Ascending aorta (tissue), 2 donors: ENCODE measurements around the gene KRT77. TPM values are rescaled to one million over a fixed set of nuclear protein-coding genes. Genes with fewer than 3 reads are reported as not detected.

ENCODE experiments used
- DNase-seq, 2 donors: peaks; one replicate each; pipeline ENCODE4 v3.0.0-alpha.2; 2019; ENCODE audit warnings: low spot score in 2 of 2
- H3K27ac ChIP-seq, 2 donors: fragments of 200-600 bp; sonication (generic); one replicate each; pipeline ENCODE4 v1.5.1; 2016 to 2017; ENCODE audit warnings: mild to moderate bottlenecking in 1 of 2
- H3K27me3 ChIP-seq: fragments of 200-600 bp; sonication (generic); one replicate; pipeline ENCODE4 v1.5.1; 2017
- H3K36me3 ChIP-seq, 2 donors: fragments of 200-600 bp; sonication (generic); one replicate each; pipeline ENCODE4 v1.5.1; 2016
- H3K4me1 ChIP-seq, 2 donors: fragments of 200-600 bp; sonication (generic); one replicate each; pipeline ENCODE4 v1.5.1; 2016 to 2017; ENCODE audit warnings: mild to moderate bottlenecking in 1 of 2
- H3K4me3 ChIP-seq, 2 donors: fragments of 200-600 bp; sonication (generic); one replicate each; pipeline ENCODE4 v1.5.1; 2016 to 2017; ENCODE audit warnings: mild to moderate bottlenecking in 1 of 2
- H3K9me3 ChIP-seq, 2 donors: fragments of 200-600 bp; sonication (generic); one replicate each; pipeline ENCODE4 v1.5.1; 2016
- intact Hi-C: fragments of 100-400 bp; cut with DNase I; formaldehyde crosslinking; loops from one replicate; pipeline ENCODE4 v1.15.1; 2023
- total RNA-seq: library from RNA; depleted of rRNA; stranded (reverse); fragments of >200 nt; gene quantifications from one replicate; pipeline ENCODE4 v1.1.0, GENCODE V29; 2016
- TF ChIP-seq, protein P1 (sequence below), 3 experiments: fragments of 200-600 bp in 2 of 3; fragments of 450-650 bp in 1 of 3; sonication (generic) in 2 of 3; IDR thresholded peaks; one replicate each; pipeline ENCODE4 v1.5.1; 2016 to 2019; ENCODE audit warnings: antibody characterized with exemption in 3 of 3, mild to moderate bottlenecking in 1 of 3, moderate library complexity in 1 of 3

Gene KRT77
- total RNA-seq, 1 donor from 2014 or later, result not detected

DNA sequence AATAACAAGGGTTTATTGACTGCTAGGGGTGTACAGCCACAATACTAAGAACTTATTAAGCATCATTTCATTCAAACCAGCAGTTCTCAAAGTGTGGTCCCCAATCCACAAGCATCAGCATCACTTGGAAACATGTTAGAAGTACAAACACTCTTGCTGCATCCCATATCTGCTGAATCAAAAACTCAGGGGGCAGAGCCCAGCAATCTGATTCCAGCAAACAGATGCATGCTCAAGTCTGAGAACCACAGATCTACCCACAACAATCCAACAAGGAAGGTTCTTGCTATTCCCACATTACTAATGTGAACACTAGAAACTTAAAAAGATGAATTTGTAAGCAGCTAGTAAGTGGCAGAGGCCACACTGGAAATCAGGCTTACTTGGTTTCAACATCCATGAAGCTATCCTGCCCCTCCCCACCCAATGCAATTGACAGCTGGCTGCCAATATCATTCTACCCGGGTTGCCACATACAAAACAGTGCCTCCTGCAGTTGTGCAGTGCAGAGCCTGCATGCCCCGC, 6.2 kb downstream of the KRT77 start:
- Histone ChIP-seq H3K4me3 (no peak overlapping the region), H3K27me3 (no peaks in the 10 kb centered on the region)
- DNase-seq, result no peak

DNA sequence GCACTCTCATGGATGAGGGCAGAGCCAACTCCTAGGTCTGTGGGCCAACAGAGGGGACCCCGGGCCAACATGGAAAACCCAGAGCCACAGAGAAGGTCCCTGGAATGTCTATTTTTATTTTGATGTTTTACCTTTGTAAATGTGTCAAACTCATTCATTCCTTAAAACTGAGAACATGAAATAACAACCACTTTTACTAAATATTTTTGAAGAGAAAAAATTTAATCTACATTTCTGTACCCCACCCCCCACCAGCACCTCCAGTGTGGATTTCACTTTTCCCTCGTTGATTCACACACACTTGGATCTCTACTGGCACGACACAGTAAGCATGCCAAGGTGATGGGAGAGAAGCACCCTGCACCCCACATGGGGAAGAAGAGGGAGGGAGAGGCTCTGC, 6.7 kb downstream of the KRT77 start:
- no peaks in the 10 kb centered on the region for H3K27me3 ChIP-seq
- intact Hi-C loops, result no loop called here
- no peaks in the 10 kb centered on the region for H3K36me3 ChIP-seq
- no peak overlapping the region for H3K4me3 ChIP-seq
- H3K4me1 ChIP-seq, result no peaks in the 10 kb centered on the region
- H3K9me3 ChIP-seq, result no peaks in the 10 kb centered on the region
- no peak for DNase-seq
- H3K27ac ChIP-seq, result no peak overlapping the region
- TF ChIP-seq, protein P1, sequence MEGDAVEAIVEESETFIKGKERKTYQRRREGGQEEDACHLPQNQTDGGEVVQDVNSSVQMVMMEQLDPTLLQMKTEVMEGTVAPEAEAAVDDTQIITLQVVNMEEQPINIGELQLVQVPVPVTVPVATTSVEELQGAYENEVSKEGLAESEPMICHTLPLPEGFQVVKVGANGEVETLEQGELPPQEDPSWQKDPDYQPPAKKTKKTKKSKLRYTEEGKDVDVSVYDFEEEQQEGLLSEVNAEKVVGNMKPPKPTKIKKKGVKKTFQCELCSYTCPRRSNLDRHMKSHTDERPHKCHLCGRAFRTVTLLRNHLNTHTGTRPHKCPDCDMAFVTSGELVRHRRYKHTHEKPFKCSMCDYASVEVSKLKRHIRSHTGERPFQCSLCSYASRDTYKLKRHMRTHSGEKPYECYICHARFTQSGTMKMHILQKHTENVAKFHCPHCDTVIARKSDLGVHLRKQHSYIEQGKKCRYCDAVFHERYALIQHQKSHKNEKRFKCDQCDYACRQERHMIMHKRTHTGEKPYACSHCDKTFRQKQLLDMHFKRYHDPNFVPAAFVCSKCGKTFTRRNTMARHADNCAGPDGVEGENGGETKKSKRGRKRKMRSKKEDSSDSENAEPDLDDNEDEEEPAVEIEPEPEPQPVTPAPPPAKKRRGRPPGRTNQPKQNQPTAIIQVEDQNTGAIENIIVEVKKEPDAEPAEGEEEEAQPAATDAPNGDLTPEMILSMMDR (IDR thresholded peaks at IDR 0.05), result no peak

More for the DNA sequence above, 6.2 kb downstream of the KRT77 start:
- Histone ChIP-seq H3K36me3 (no peaks in the 10 kb centered on the region), H3K9me3 (no peaks in the 10 kb centered on the region), H3K4me1 (no peaks in the 10 kb centered on the region), H3K27ac (no peak overlapping the region)
- intact Hi-C loops, result no loop called here
- TF ChIP-seq, protein P1 (IDR thresholded peaks at IDR 0.05), result no peak

DNA sequence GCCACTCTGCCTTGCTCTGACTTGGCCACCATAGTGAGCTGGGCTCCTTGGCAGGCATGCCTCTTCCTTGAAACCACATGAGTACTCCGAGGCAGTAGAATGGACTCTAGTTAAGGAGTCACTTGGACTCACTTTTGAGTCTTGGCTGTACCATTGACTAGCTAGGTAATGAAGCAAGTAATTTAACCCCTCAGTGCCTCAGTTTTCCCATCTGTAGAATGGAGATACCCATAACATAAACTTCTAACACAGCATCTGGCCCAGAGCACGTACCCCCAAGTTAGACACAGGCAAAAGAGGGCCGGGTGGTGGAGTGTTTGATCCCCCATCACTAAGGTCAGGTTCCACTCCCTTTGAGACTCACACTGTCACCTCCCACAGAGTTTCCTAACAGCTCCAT, 8.3 kb downstream of the KRT77 start:
- intact Hi-C loops, result no loop called here
- Histone ChIP-seq H3K9me3 (no peaks in the 10 kb centered on the region), H3K4me1 (peaks cover 5 to 6% of the 10 kb centered on the region in 2 donors), H3K36me3 (no peaks in the 10 kb centered on the region), H3K27ac (no peak overlapping the region), H3K27me3 (no peaks in the 10 kb centered on the region), H3K4me3 (no peak overlapping the region)
- no peak for DNase-seq
- TF ChIP-seq, protein P1 (IDR thresholded peaks at IDR 0.05), result no peak

DNA sequence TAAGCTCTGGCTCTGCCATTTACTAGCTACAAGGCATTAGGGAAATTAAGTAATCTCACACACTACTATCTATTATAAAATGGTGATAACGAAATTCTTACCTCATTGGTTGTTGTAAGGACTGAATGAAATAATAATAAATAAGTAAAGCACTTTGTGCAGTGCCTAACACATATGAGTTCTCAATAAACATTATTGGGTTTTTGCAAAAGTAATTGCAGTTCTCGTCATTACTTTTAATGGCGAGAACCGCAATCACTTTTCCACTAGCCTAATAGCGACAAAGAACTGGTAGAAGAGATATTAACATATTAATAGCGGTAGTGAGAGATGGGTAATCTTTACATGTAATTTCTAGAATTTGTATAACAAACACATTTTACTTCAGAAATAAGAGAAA, 9.2 kb downstream of the KRT77 start:
- no peak for DNase-seq
- Histone ChIP-seq H3K9me3 (no peaks in the 10 kb centered on the region), H3K4me1 (peaks cover 5 to 6% of the 10 kb centered on the region in 2 donors), H3K27me3 (no peaks in the 10 kb centered on the region), H3K36me3 (no peaks in the 10 kb centered on the region), H3K27ac (no peak overlapping the region), H3K4me3 (no peak overlapping the region)
- intact Hi-C loops, result no loop called here
- TF ChIP-seq, protein P1 (IDR thresholded peaks at IDR 0.05), result no peak

DNA sequence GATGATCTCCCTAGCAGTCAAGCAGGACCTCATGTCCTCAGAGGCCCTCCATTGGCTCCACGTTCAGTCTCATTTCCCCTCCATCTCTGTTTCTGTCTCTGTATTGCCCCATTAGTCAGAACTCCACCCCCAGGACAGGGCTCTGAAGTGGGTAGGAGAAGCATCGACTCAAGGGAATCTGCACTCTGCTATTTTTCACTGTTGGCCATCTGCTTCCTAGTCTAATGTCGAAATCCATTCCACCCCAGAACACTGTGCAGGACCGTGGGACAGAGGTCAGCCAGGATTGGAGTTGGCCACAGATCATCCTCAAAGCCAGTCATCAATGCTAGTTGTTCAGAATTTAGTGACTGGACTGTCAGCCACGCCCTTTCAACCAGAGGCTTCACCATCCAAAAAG, 10.1 kb downstream of the KRT77 start:
- H3K27ac ChIP-seq, result no peak overlapping the region
- H3K9me3 ChIP-seq, result no peaks in the 10 kb centered on the region
- H3K4me3 ChIP-seq, result no peak overlapping the region
- TF ChIP-seq, protein P1 (IDR thresholded peaks at IDR 0.05), result no peak
- peaks cover 5 to 6% of the 10 kb centered on the region in 2 donors for H3K4me1 ChIP-seq
- intact Hi-C loops, result no loop called here
- H3K36me3 ChIP-seq, result no peaks in the 10 kb centered on the region
- no peak for DNase-seq
- no peaks in the 10 kb centered on the region for H3K27me3 ChIP-seq

DNA sequence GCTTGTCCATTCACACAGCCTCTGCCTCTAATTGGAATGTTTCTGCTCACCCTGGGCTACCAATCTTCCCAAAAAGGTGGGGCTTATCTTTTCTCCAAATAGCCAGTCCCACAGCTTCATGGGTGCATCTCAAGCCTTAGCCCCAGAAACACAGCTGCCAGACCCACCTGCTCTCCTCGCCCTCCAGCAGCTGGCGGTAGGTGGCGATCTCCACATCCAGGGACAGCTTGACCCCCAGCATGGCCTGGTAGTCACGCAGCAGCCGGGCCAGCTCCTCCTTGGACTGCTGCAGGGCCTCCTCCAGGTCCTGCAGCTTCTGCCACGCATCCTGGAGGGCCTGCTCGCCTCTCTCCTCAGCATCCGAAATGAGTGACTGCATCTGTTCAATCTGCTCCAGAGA, 11.1 kb downstream of the KRT77 start:
- TF ChIP-seq, protein P1 (IDR thresholded peaks at IDR 0.05), result no peak
- H3K36me3 ChIP-seq, result no peaks in the 10 kb centered on the region
- H3K4me1 ChIP-seq, result peaks cover 5 to 6% of the 10 kb centered on the region in 2 donors
- H3K4me3 ChIP-seq, result no peak overlapping the region
- H3K27ac ChIP-seq, result no peak overlapping the region
- intact Hi-C loops, result no loop called here
- H3K9me3 ChIP-seq, result no peaks in the 10 kb centered on the region
- H3K27me3 ChIP-seq, result no peaks in the 10 kb centered on the region
- DNase-seq, result no peak
